Common myeloid progenitor, CD34-positive (primary cell): Measurements from ENCODE around the gene MYMK. TPM values are rescaled to one million over a fixed set of nuclear protein-coding genes. Genes with fewer than 3 reads are reported as not detected.
A peak's percentile ranks its signal among the peaks of the same experiment; 100 is the strongest.

Experiments used
- CTCF ChIA-PET: fragments of 350-600 bp; sonication (Branson Sonifier 250); formaldehyde crosslinking; loops from one replicate; lab custom pipeline; 2021; ENCODE audit warnings: antibody characterized with exemption; lab: Charles Lee
- POLR2A ChIA-PET: fragments of 350-600 bp; sonication (Branson Sonifier 250); formaldehyde crosslinking; loops from one replicate; lab custom pipeline; 2021; ENCODE audit warnings: antibody characterized with exemption; lab: Charles Lee
- DNase-seq, 3 donors: peaks; one replicate each; pipeline versions ENCODE4 v3.0.0 to v3.0.0-alpha.2; 2013
- H3K27ac ChIP-seq, 2 experiments: 1 replicate in 1 of 2; 2 replicates in 1 of 2; pipeline ENCODE4 v1.7.0; 2013; ENCODE audit warnings: inconsistent platforms in 2 of 2, low read length in 2 of 2, mild to moderate bottlenecking in 2 of 2, low read depth in 1 of 2, moderate library complexity in 1 of 2; ENCODE audit not compliant: severe bottlenecking in 2 of 2, insufficient read depth in 1 of 2, poor library complexity in 1 of 2
- H3K27me3 ChIP-seq, 5 experiments: replicated peaks in 2 of 5; 1 replicate in 3 of 5; 2 replicates in 2 of 5; pipeline versions ENCODE4 v1.6.1 to v1.7.0; 2013; ENCODE audit warnings: low read length in 4 of 5, mild to moderate bottlenecking in 2 of 5, moderate library complexity in 2 of 5, inconsistent platforms in 1 of 5; ENCODE audit not compliant: insufficient read depth in 5 of 5, control insufficient read depth in 4 of 5
- H3K36me3 ChIP-seq, 4 experiments: 1 replicate in 2 of 4; 2 replicates in 2 of 4; pipeline versions ENCODE4 v1.6.1 to v1.7.0; 2013; ENCODE audit warnings: low read length in 3 of 4, control low read depth in 1 of 4, mild to moderate bottlenecking in 1 of 4; ENCODE audit not compliant: control insufficient read depth in 4 of 4, insufficient read depth in 4 of 4
- H3K4me1 ChIP-seq, 4 experiments: 1 replicate in 3 of 4; 2 replicates in 1 of 4; pipeline versions ENCODE4 v1.6.1 to v1.7.1; 2013; ENCODE audit warnings: low read length in 3 of 4, mild to moderate bottlenecking in 3 of 4, control low read depth in 1 of 4, inconsistent platforms in 1 of 4, moderate library complexity in 1 of 4; ENCODE audit not compliant: control insufficient read depth in 4 of 4, insufficient read depth in 4 of 4; ENCODE audit errors: control extremely low read depth in 1 of 4
- H3K4me3 ChIP-seq, 7 experiments: 1 replicate in 4 of 7; 2 replicates in 3 of 7; pipeline versions ENCODE4 v1.5.1 to v1.7.0; 2013; ENCODE audit warnings: mild to moderate bottlenecking in 7 of 7, low read length in 6 of 7, moderate library complexity in 6 of 7, inconsistent platforms in 2 of 7, low read depth in 2 of 7, control low read depth in 1 of 7; ENCODE audit not compliant: insufficient read depth in 4 of 7, control insufficient read depth in 1 of 7; ENCODE audit errors: extremely low read depth in 1 of 7
- H3K9me3 ChIP-seq, 5 experiments: 1 replicate in 4 of 5; 2 replicates in 1 of 5; pipeline versions ENCODE4 v1.6.1 to v1.7.1; 2013; ENCODE audit warnings: low read length in 4 of 5, mild to moderate bottlenecking in 2 of 5, inconsistent platforms in 1 of 5, low read depth in 1 of 5, moderate library complexity in 1 of 5; ENCODE audit not compliant: control insufficient read depth in 4 of 5, insufficient read depth in 2 of 5; ENCODE audit errors: control extremely low read depth in 1 of 5
- WGBS: methylation state at CpG from one replicate; pipeline ENCODE4 v1.1.5; 2013; ENCODE audit not compliant: insufficient coverage; 5-methylcytosine and 5-hydroxymethylcytosine counted together
- polyA plus RNA-seq: library from polyadenylated mRNA; unstranded; fragments of 120-200 nt; gene quantifications from one replicate; pipeline ENCODE4 v1.2.1, GENCODE V29; 2013

MYMK gene
- polyA plus RNA-seq = not detected

- H3K4me1 ChIP-seq = peaks cover 0 to 11% (median 7%) of the 10 kb centered on the region in 4 experiments
- peak within 1 kb of the TSS in 1 of 7 experiments; percentile 11 for H3K4me3 ChIP-seq
- no peak within 1 kb of the TSS for H3K27ac ChIP-seq
- CTCF ChIA-PET = interaction anchor here (1.6 kb wide), 1 partner anchor 8 kb away, joined by 7 read pairs; no protein-coding TSS in a partner anchor
- no peaks in the 10 kb centered on the region for H3K27me3 ChIP-seq
- WGBS = 98% methylated on average over 16 of the region's 17 CpGs
- DNase-seq = no peak
- POLR2A ChIA-PET = no interaction called here
- no peaks in the 10 kb centered on the region for H3K36me3 ChIP-seq
- no peaks in the 10 kb centered on the region for H3K9me3 ChIP-seq
Measured at GRCh38 chr9:133524679-133525228, at the start of gene MYMK. TSS of gene MYMK (minus strand) at chr9:133524959. CDS start at chr9:133524844, 115 bp downstream.

GRCh38 chr9:133573791-133574515 is 49.2 kb upstream of the MYMK start:
- WGBS = 98% methylated on average over 19 of the region's 21 CpGs
- no peak for DNase-seq
- Histone ChIP-seq H3K4me1 (peaks cover 0 to 22% (median 12%) of the 10 kb centered on the region in 4 experiments), H3K27me3 (peaks cover 0 to 57% (median 4%) of the 10 kb centered on the region in 5 experiments), H3K4me3 (no peak overlapping the region), H3K36me3 (no peaks in the 10 kb centered on the region), H3K9me3 (no peaks in the 10 kb centered on the region), H3K27ac (no peak overlapping the region)
- ChIA-PET CTCF (no interaction called here), POLR2A (no interaction called here)

- no peak overlapping the region for H3K27ac ChIP-seq
- H3K4me1 ChIP-seq = peaks cover 0 to 18% (median 10%) of the 10 kb centered on the region in 4 experiments
- ChIA-PET POLR2A (interaction anchor here (0.5 kb wide), 1 partner anchor 715 kb away, joined by 3 read pairs; no protein-coding TSS in a partner anchor), CTCF (no interaction called here)
- peaks cover 0 to 49% (median 2%) of the 10 kb centered on the region in 5 experiments for H3K27me3 ChIP-seq
- H3K36me3 ChIP-seq = no peaks in the 10 kb centered on the region
- WGBS = 97% methylated on average over 13 of the region's 15 CpGs
- no peaks in the 10 kb centered on the region for H3K9me3 ChIP-seq
- no peak for DNase-seq
- H3K4me3 ChIP-seq = no peak overlapping the region
Measured at GRCh38 chr9:133572821-133573361, 48.1 kb upstream of the MYMK start.

GRCh38 chr9:133571896-133572595 is 47.3 kb upstream of the MYMK start:
- Histone ChIP-seq H3K36me3 (no peaks in the 10 kb centered on the region), H3K4me3 (no peak overlapping the region), H3K9me3 (no peaks in the 10 kb centered on the region), H3K27ac (no peak overlapping the region), H3K27me3 (peaks cover 0 to 43% (median 2%) of the 10 kb centered on the region in 5 experiments), H3K4me1 (peaks cover 0 to 18% (median 9%) of the 10 kb centered on the region in 4 experiments)
- ChIA-PET CTCF (no interaction called here), POLR2A (no interaction called here)
- DNase-seq = no peak
- 100% methylated on average over 8 of the region's 20 CpGs for WGBS

GRCh38 chr9:133571391-133571890 is 46.7 kb upstream of the MYMK start:
- 67% methylated on average over 6 of the region's 9 CpGs for WGBS
- Histone ChIP-seq H3K9me3 (no peaks in the 10 kb centered on the region), H3K27ac (no peak overlapping the region), H3K27me3 (peaks cover 0 to 39% (median 2%) of the 10 kb centered on the region in 5 experiments), H3K36me3 (no peaks in the 10 kb centered on the region), H3K4me1 (peaks cover 0 to 12% (median 5%) of the 10 kb centered on the region in 4 experiments), H3K4me3 (no peak overlapping the region)
- ChIA-PET CTCF (no interaction called here), POLR2A (no interaction called here)
- DNase-seq = no peak

- ChIA-PET POLR2A (no interaction called here), CTCF (no interaction called here)
- H3K36me3 ChIP-seq = no peaks in the 10 kb centered on the region
- WGBS = 87% methylated on average over 13 of the region's 16 CpGs
- DNase-seq = no peak
- no peak overlapping the region for H3K27ac ChIP-seq
- H3K4me1 ChIP-seq = peaks cover 0 to 6% (median 1%) of the 10 kb centered on the region in 4 experiments
- no peak overlapping the region for H3K4me3 ChIP-seq
- H3K9me3 ChIP-seq = no peaks in the 10 kb centered on the region
- peaks cover 0 to 33% (median 0%) of the 10 kb centered on the region in 5 experiments for H3K27me3 ChIP-seq
Measured at GRCh38 chr9:133570691-133571080, 45.9 kb upstream of the MYMK start.
